Measurements from ENCODE around the gene ERCC6L2. TPM values are rescaled to one million over a fixed set of nuclear protein-coding genes. Genes with fewer than 3 reads are reported as not detected.

The ERCC6L2 gene
- polyA plus RNA-seq, 2 of the 4 experiments (the other 2 are of a cell fraction) = 13.3 to 36.7 TPM

GRCh38 chr9:95870906-95871305 is 4.6 kb upstream of the ERCC6L2 start:
- Histone ChIP-seq H3K4me1 (0 out of 3 replicates have a peak, but pooled peaks cover 10% of the 10 kb centered on the region), H3K4me3 (no peak overlapping the region), H3K27ac (no peak overlapping the region), H3K9me3 (no peaks in the 10 kb centered on the region; the same call in 2 of the 3 replicates), H3K4me2 (no peak overlapping the region)
- 95% methylated on average over 1 of the region's 1 CpG for WGBS (ENCODE audit: missing lambda C conversion rate)
- DNase-seq (ENCODE audit: low read depth in 1 of 2, low spot score in 1 of 2) (no peak), FAIRE-seq (no peak), ATAC-seq (no peak)
- ChIA-PET POLR2A (no interaction called here), CTCF (interaction anchor here (0.6 to 1.1 kb wide), 2 partner anchors 347 to 605 kb away, joined by 3 read pairs; no protein-coding TSS in a partner anchor)
- TF ChIP-seq RARB (CRISPR knock-in tag; IDR thresholded peaks at IDR 0.05) (no peak), HDAC2 (IDR thresholded peaks at IDR 0.05) (no peak)

- POLR2A ChIA-PET = interaction anchor here (0.6 to 2.5 kb wide), 13 partner anchors 8 to 755 kb away, joined by 3 to 15 read pairs (median 5); partner anchors contain the start of gene PTCH1
- 26% methylated on average over 10 of the region's 10 CpGs for WGBS (ENCODE audit: missing lambda C conversion rate)
These were observed 1.0 kb upstream of the ERCC6L2 start for GRCh38 chr9:95874303-95874988.

GRCh38 chr9:95874989-95875304 is 544 bp upstream of the ERCC6L2 start:
- WGBS (ENCODE audit: missing lambda C conversion rate) = under 1% methylated on average over 20 of the region's 20 CpGs
- Histone ChIP-seq H3K4me3 (no peak overlapping the region), H3K4me2 (peak overlapping the region; percentile 90), H3K27ac (no peak overlapping the region), H3K9me3 (no peaks in the 10 kb centered on the region), H3K4me1 (peaks cover 17% of the 10 kb centered on the region; the same call in 1 of the 3 replicates)
- POLR2A ChIA-PET = interaction anchor here (0.6 to 2.5 kb wide), 12 partner anchors 8 to 756 kb away, joined by 3 to 15 read pairs (median 5); partner anchors contain the start of gene PTCH1
- no peak for TF ChIP-seq HEYL (CRISPR knock-in tag; IDR thresholded peaks at IDR 0.05)
- TF ChIP-seq CTCF (IDR thresholded peaks at IDR 0.05) = 0 out of 3 replicates have a peak, but pooled peaks have one; percentile 6
- TF ChIP-seq FOSL2 (IDR thresholded peaks at IDR 0.05) = no peak
- peak; percentile 34; the same call in 1 of the 2 replicates for TF ChIP-seq FOSL2 (CRISPR knock-in tag; IDR thresholded peaks at IDR 0.05)
- no peak for FAIRE-seq
- CTCF ChIA-PET = interaction anchor here (0.8 to 1.1 kb wide), 3 partner anchors 10 to 343 kb away, joined by 3 read pairs; no protein-coding TSS in a partner anchor
- peak; percentile 18 to 52 for DNase-seq (ENCODE audit: low read depth in 1 of 2, low spot score in 1 of 2)
- ATAC-seq = peak; percentile 46 to 49; a peak in 5 of 6 replicates

More at GRCh38 chr9:95874303-95874988, 1.0 kb upstream of the ERCC6L2 start:
- Histone ChIP-seq H3K27ac (no peak overlapping the region), H3K9me3 (no peaks in the 10 kb centered on the region), H3K4me2 (peak overlapping the region; percentile 90), H3K4me3 (no peak overlapping the region), H3K4me1 (peaks cover 12% of the 10 kb centered on the region; the same call in 1 of the 3 replicates)
- CTCF ChIA-PET = interaction anchor here (0.9 to 1.5 kb wide), 3 partner anchors 10 to 343 kb away, joined by 3 to 5 read pairs (median 3); no protein-coding TSS in a partner anchor
- FAIRE-seq (no peak), ATAC-seq (no peak), DNase-seq (ENCODE audit: low read depth in 1 of 2, low spot score in 1 of 2) (peak in 1 of 2 experiments; percentile 16)
- no peak for TF ChIP-seq SREBF2 (IDR thresholded peaks at IDR 0.05)
- no peak for TF ChIP-seq TFCP2L1 (CRISPR knock-in tag; IDR thresholded peaks at IDR 0.05)
- TF ChIP-seq ZFP36 (IDR thresholded peaks at IDR 0.05; ENCODE audit: borderline replicate concordance, partially characterized antibody) = no peak
- TF ChIP-seq POLR2A (IDR thresholded peaks at IDR 0.05; ENCODE audit: low read length) = no peak
- no peak for TF ChIP-seq RARB (CRISPR knock-in tag; IDR thresholded peaks at IDR 0.05)
- no peak for TF ChIP-seq HOXB5 (CRISPR knock-in tag; IDR thresholded peaks at IDR 0.05)
- TF ChIP-seq FOXS1 (CRISPR knock-in tag; IDR thresholded peaks at IDR 0.05) = no peak

- 2% methylated on average over 9 of the region's 9 CpGs for WGBS (ENCODE audit: missing lambda C conversion rate)
- POLR2A ChIA-PET = interaction anchor here (0.7 to 2.5 kb wide), 9 partner anchors 9 to 370 kb away, joined by 3 to 15 read pairs (median 6); no protein-coding TSS in a partner anchor
- FAIRE-seq (no peak), ATAC-seq (no peak; a peak in 1 of 6 replicates), DNase-seq (ENCODE audit: low read depth in 1 of 2, low spot score in 1 of 2) (no peak)
- H3K4me2 ChIP-seq = no peak overlapping the region
- peaks cover 20% of the 10 kb centered on the region; the same call in 1 of the 3 replicates for H3K4me1 ChIP-seq
- TF ChIP-seq GATA3 (IDR thresholded peaks at IDR 0.05; ENCODE audit: borderline replicate concordance) = no peak
- no peak for TF ChIP-seq ZC3H11A (IDR thresholded peaks at IDR 0.05)
- TF ChIP-seq CBX2 (IDR thresholded peaks at IDR 0.05; ENCODE audit: borderline replicate concordance, low read depth) = no peak
- TF ChIP-seq ATOH8 (CRISPR knock-in tag; IDR thresholded peaks at IDR 0.05; ENCODE audit: low read depth) = no peak
- TF ChIP-seq HOXB5 (CRISPR knock-in tag; IDR thresholded peaks at IDR 0.05) = no peak
- no peak for TF ChIP-seq FOSB (CRISPR knock-in tag; IDR thresholded peaks at IDR 0.05)
- TF ChIP-seq EHF (CRISPR knock-in tag; IDR thresholded peaks at IDR 0.05) = no peak
- TF ChIP-seq RNF2 (IDR thresholded peaks at IDR 0.05; ENCODE audit: borderline replicate concordance, low read depth) = no peak
- no peak for TF ChIP-seq MAFK (IDR thresholded peaks at IDR 0.05; ENCODE audit: partially characterized antibody)
- no peak for TF ChIP-seq HEYL (CRISPR knock-in tag; IDR thresholded peaks at IDR 0.05)
- TF ChIP-seq HMGXB4 (CRISPR knock-in tag; IDR thresholded peaks at IDR 0.05; ENCODE audit: borderline replicate concordance) = no peak; the same call in 1 of the 2 replicates
- H3K9me3 ChIP-seq = no peaks in the 10 kb centered on the region
- CTCF ChIA-PET = interaction anchor here (0.6 to 1.2 kb wide), 3 partner anchors 12 to 60 kb away, joined by 3 to 4 read pairs (median 3); no protein-coding TSS in a partner anchor
- no peak overlapping the region for H3K27ac ChIP-seq
- H3K4me3 ChIP-seq = no peak overlapping the region
These were observed 600 bp downstream of the ERCC6L2 start for GRCh38 chr9:95876138-95876444.

All from A549 (cell line).